GM10248 (cell line): ENCODE results near the gene HNRNPD.
"Not testable (repeated sequence)": the region's sequence is repeated elsewhere in the genome, so short reads cannot be mapped to it uniquely, and the experiment has no call there.

Experiments
- CTCF ChIA-PET: fragments of 300-600 bp; sonication (Branson Sonifier 250); formaldehyde crosslinking; extraction: SDS; loops from one replicate; lab custom pipeline; 2021; ENCODE audit warnings: antibody characterized with exemption; lab: Yijun Ruan, JAX
- POLR2A ChIA-PET: fragments of 350-650 bp; sonication (Branson Sonifier 250); formaldehyde crosslinking; extraction: SDS; loops from one replicate; lab custom pipeline; 2020; ENCODE audit warnings: antibody characterized with exemption; lab: Yijun Ruan, JAX
- DNase-seq: peaks from one replicate; pipeline ENCODE4 v3.0.0; 2012; ENCODE audit errors: extremely low spot score
- CTCF ChIP-seq: IDR thresholded peaks from 2 replicates; pipeline ENCODE4 v1.5.1; 2012; ENCODE audit warnings: mild to moderate bottlenecking, low read depth; ENCODE audit errors: extremely low read depth, missing control alignments, control extremely low read depth

HNRNPD gene

DNA sequence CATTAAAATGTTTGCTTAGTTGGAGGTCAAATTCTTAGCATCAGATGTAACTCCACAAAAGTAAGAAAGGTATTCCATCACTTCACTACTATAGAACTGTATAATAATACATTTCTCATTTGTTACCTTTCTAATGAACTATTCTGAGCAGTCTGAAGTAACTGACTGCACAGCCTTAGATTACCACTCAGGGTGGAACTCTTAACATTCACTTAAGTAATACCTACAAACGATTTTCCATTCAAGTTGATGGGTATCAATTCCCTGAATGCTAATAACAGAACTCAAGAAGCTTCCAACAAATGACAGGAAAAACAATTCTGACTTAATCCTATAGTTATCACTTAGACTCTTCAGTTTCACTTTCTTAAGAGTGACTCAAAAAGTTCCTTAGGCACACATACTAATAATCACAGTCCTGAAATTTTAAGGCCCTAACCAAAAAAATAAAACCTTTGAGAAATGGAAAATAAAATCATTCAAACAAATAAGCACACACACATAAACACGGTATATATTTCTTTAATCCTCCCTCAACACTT lies 20.9 kb downstream of the HNRNPD start:
- no peak for DNase-seq
- POLR2A ChIA-PET, result no interaction called here
- no peak for TF ChIP-seq CTCF
- CTCF ChIA-PET, result no interaction called here

DNA sequence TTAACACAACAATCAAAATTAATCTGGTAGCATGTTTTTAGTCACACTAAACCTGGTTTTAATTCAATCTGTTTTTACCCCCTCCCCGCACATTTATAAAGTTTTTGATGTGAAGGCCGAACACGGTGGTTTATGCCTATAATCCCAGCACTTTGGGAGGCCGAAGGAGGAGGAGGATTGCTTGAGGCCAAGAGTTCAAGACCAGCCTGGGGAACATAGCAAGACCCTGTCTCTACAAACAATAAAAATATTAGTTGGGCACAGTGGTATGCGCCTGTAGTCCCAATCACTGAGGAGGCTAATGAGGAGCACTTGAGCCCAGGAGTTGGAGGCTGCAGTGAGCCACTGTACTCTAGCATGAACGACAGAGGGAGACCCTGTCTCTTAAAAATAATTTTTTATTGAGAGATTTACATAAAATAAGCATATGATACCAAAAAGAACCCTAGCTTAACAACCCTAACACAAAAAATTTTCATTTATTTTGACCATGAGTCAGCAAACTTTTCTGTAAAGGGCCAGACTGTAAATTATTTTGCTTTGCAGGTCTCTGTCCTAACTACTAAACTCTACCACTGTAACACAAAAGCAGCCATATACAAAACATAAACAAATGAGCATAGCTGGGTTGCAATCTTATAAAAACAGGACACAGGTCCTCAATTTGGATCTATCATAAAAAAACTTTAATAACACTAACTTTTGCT lies 21.5 kb downstream of the HNRNPD start:
- DNase-seq, result no peak
- POLR2A ChIA-PET, result no interaction called here
- CTCF ChIA-PET, result interaction anchor here (1.8 kb wide), 1 partner anchor 8 kb away, joined by 5 read pairs; no protein-coding TSS in a partner anchor

GRCh38 chr4:82346126-82346525 lies 27.7 kb downstream of the HNRNPD start:
- POLR2A ChIA-PET, result interaction anchor here (0.6 kb wide), 1 partner anchor 12 kb away, joined by 6 read pairs; no protein-coding TSS in a partner anchor
- CTCF ChIA-PET, result interaction anchor here (2.1 kb wide), 1 partner anchor 14 kb away, joined by 6 read pairs; no protein-coding TSS in a partner anchor
- no peak for TF ChIP-seq CTCF
- DNase-seq, result no peak

More for the DNA sequence above, 21.5 kb downstream of the HNRNPD start:
- TF ChIP-seq CTCF, result no peak

DNA sequence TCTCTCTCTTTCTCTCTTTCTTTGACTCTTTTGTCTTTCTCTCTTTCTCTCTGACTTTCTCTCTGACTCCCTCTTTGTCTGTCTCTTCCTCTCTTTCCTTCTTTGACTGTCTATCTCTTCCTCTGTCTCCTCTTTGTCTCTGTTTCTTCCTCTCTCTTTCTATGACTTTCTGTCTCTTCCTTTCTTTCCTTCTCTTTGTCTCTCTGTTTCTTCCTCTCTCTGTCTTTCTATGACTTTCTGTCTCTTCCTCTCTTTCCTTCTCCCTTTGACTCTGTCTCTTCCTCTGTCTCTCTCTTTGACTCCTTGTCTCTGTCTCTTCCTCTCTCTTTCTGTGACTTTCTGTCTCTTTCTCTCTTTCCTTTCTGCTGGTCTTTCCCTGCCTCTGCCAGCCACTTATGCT lies 38.7 kb downstream of the HNRNPD start:
- CTCF ChIA-PET, result no interaction called here
- no peak for TF ChIP-seq CTCF

GRCh38 chr4:82333641-82334040 lies 40.1 kb downstream of the HNRNPD start:
- CTCF ChIA-PET, result interaction anchor here (0.9 kb wide), 1 partner anchor 10 kb away, joined by 3 read pairs; no protein-coding TSS in a partner anchor
- POLR2A ChIA-PET, DNase-seq: not testable (repeated sequence)

More for the DNA sequence above, 38.7 kb downstream of the HNRNPD start:
- POLR2A ChIA-PET, result no interaction called here
- no peak for DNase-seq

- POLR2A ChIA-PET, result no interaction called here
- no peak for DNase-seq
- TF ChIP-seq CTCF, result no peak
- CTCF ChIA-PET, result no interaction called here
Observed at GRCh38 chr4:82331814-82332213, 42.0 kb downstream of the HNRNPD start.

DNA sequence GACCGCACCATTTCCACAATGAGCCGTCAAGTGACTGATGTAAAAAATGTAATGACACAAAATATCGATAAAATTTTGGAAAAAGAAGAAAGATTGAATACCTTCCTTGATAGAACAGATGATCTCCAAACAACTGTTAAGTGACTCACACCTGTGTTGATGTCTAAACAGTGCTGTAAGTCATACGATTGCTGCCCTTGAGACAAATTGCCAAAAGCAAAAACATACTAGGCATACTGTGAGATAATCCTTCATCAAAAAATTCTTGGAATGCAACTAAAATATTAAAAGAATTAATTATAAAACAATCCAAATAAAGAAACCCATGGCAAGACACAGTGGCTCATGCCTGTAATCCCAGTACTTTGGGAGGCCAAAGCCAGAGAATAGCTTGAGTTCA lies 53.4 kb downstream of the HNRNPD start:
- no peak for DNase-seq
- TF ChIP-seq CTCF, result no peak
- CTCF ChIA-PET, result no interaction called here
- POLR2A ChIA-PET, result no interaction called here

- DNase-seq, POLR2A ChIA-PET: not testable (repeated sequence)
- CTCF ChIA-PET, result interaction anchor here (1.4 kb wide), 1 partner anchor 18 kb away, joined by 3 read pairs; no protein-coding TSS in a partner anchor
Observed at GRCh38 chr4:82303063-82303462, 70.7 kb downstream of the HNRNPD start.
